Heart left ventricle (tissue), 13 donors: Measurements from ENCODE around the gene SPATS2L.

Source experiments
- POLR2A ChIP-seq, 2 donors: fragments of 450-650 bp; IDR thresholded peaks; one replicate each; pipeline ENCODE4 v1.6.1; 2017; ENCODE audit warnings: antibody characterized with exemption in 2 of 2, mild to moderate bottlenecking in 2 of 2, moderate library complexity in 2 of 2
- TF ChIP-seq, protein P1 (sequence below), 12 donors: fragments of 200-600 bp; sonication (generic) in 4 of 12; IDR thresholded peaks; one replicate each; pipeline versions ENCODE4 v1.5.0 to v1.8.0; 2018 to 2022; ENCODE audit warnings: antibody characterized with exemption in 12 of 12, mild to moderate bottlenecking in 5 of 12
- donor health status: ischemic (EF 13 %, LVEDD 7.1; RV severe dilation, severe dysfunction).
- donor health status: DM: no; HTN: yes; CAD: no.
- donor health status: DM: no; HTN: no; CAD: no.
- donor health status: ischemic (EF 25% LVEDD 6.9; RV normal size, moderate dysfunction).
- donor health status: ischemic (EF 25% LVEDD 5.7; RV mildly dilated, moderate dysfunction).
- donor health status: ischemic (EF 35%, LVEDD 5.7; RV mildly dilated, moderate dysfunction).
- donor health status: nonischemic (EF 11% LVEDD 7.7; RV severe dilation, severe dysfunction).
- donor health status: DM: yes; HTN: yes; CAD: no.
- donor health status: PGD.
- donor health status: ischemic (EF 29% LVEDD 5.4; RV normal size, mild dysfunction).
- donor health status: nonischemic (EF 23%, LVEDD 6.1; RV moderate dilation, normal function).

DNA sequence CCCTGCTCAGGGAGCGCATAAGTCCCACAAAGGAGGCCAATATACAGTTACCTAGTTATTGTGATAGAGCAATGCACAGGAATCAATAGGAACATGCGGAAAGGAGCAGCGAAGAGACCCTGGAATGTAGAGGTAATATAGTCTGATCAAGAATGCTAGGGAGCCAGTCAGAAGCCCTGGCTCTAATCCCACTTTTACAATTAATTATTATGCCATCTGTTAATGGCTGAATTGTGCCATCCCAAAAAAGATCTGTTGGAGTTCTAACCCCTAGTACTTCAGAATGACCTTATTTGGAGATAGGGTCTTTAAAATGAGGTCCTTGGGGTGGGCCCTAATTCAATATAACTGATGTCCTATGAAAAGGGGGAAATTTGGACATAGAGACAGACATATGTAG is 7.7 kb upstream of the SPATS2L start:
- TF ChIP-seq, protein P1, sequence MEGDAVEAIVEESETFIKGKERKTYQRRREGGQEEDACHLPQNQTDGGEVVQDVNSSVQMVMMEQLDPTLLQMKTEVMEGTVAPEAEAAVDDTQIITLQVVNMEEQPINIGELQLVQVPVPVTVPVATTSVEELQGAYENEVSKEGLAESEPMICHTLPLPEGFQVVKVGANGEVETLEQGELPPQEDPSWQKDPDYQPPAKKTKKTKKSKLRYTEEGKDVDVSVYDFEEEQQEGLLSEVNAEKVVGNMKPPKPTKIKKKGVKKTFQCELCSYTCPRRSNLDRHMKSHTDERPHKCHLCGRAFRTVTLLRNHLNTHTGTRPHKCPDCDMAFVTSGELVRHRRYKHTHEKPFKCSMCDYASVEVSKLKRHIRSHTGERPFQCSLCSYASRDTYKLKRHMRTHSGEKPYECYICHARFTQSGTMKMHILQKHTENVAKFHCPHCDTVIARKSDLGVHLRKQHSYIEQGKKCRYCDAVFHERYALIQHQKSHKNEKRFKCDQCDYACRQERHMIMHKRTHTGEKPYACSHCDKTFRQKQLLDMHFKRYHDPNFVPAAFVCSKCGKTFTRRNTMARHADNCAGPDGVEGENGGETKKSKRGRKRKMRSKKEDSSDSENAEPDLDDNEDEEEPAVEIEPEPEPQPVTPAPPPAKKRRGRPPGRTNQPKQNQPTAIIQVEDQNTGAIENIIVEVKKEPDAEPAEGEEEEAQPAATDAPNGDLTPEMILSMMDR (IDR thresholded peaks at IDR 0.05) = no peak
- TF ChIP-seq POLR2A (IDR thresholded peaks at IDR 0.05) = no peak
